BLaER1 treated with 17β-estradiol and CSF1 and Interleukin-3, amounts not matched to agents 10 nM and 100 nM (cell line): ENCODE results near the gene RRBP1.
"Not testable (repeated sequence)": the region's sequence is repeated elsewhere in the genome, so short reads cannot be mapped to it uniquely, and the experiment has no call there.

Source experiments
- H3K27ac ChIP-seq, 11 experiments: shearing (Covaris generic); formaldehyde crosslinking; 2 replicates each; pipeline ENCODE4 v1.8.1; 2022
- H3K27me3 ChIP-seq, 11 experiments: shearing (Covaris generic); formaldehyde crosslinking; 2 replicates each; pipeline ENCODE4 v1.8.1; 2022
- H3K36me3 ChIP-seq, 11 experiments: shearing (Covaris generic); formaldehyde crosslinking; 2 replicates each; pipeline ENCODE4 v1.8.1; 2022
- H3K4me1 ChIP-seq, 10 experiments: shearing (Covaris generic); formaldehyde crosslinking; 2 replicates each; pipeline ENCODE4 v1.8.1; 2022
- H3K4me2 ChIP-seq, 11 experiments: shearing (Covaris generic); formaldehyde crosslinking; 2 replicates each; pipeline ENCODE4 v1.8.1; 2022
- H3K4me3 ChIP-seq, 10 experiments: shearing (Covaris generic); formaldehyde crosslinking; 2 replicates each; pipeline ENCODE4 v1.8.1; 2022
- H3K9ac ChIP-seq, 11 experiments: shearing (Covaris generic); formaldehyde crosslinking; 2 replicates each; pipeline ENCODE4 v1.8.1; 2022
- H3K9me3 ChIP-seq, 11 experiments: shearing (Covaris generic); formaldehyde crosslinking; replicated peaks in 1 of 11; 2 replicates each; pipeline ENCODE4 v1.8.1; 2022
- H4K20me1 ChIP-seq, 11 experiments: shearing (Covaris generic); formaldehyde crosslinking; 2 replicates each; pipeline ENCODE4 v1.8.1; 2022
- Cebpa-rat ChIP-seq, 11 experiments: shearing (Covaris generic); IDR thresholded peaks; 2 replicates each; pipeline ENCODE4 v1.8.1; 2022

Gene RRBP1

DNA sequence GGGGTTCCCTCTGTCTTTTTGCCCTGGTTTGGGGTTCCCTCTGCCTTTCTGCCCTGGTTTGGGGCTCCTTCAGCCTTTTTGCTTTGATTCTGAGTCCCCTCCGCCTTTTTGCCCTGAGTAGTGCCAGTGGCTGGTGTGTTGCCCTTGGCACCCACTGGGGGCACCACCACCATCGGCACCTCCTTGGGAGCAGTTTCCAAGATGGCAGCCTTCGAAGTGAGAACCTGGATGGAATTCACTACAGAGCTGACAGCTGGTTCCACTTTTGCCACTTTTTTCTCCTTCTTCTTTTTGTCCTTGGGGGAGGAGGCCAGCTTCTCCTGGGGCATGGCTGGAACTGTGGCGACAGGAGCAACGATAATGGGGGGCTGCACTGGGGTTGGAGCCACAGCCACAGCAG is 22.2 kb downstream of the RRBP1 start:
- H3K4me3 ChIP-seq, result no peak overlapping the region
- peak overlapping the region in 3 of 11 experiments; percentile 79 to 86 (median 81); a peak in 3 of 22 replicates for H3K4me2 ChIP-seq
- no peak overlapping the region for H3K9ac ChIP-seq
- peaks cover 9 to 25% (median 19%) of the 10 kb centered on the region in 11 experiments for H3K9me3 ChIP-seq
- peak overlapping the region in 4 of 11 experiments; percentile 15 to 75 (median 67); a peak in 5 of 22 replicates for H3K27ac ChIP-seq
- peaks cover 46 to 62% (median 55%) of the 10 kb centered on the region in 11 experiments for H3K36me3 ChIP-seq
- TF ChIP-seq Cebpa-rat (IDR thresholded peaks at IDR 0.05), result no peak
- H3K4me1 ChIP-seq, result peaks cover 42 to 69% (median 61%) of the 10 kb centered on the region in 10 experiments
- peaks cover 21 to 88% (median 58%) of the 10 kb centered on the region in 11 experiments; a peak in 18 of 22 replicates for H4K20me1 ChIP-seq
- no peaks in the 10 kb centered on the region for H3K27me3 ChIP-seq

DNA sequence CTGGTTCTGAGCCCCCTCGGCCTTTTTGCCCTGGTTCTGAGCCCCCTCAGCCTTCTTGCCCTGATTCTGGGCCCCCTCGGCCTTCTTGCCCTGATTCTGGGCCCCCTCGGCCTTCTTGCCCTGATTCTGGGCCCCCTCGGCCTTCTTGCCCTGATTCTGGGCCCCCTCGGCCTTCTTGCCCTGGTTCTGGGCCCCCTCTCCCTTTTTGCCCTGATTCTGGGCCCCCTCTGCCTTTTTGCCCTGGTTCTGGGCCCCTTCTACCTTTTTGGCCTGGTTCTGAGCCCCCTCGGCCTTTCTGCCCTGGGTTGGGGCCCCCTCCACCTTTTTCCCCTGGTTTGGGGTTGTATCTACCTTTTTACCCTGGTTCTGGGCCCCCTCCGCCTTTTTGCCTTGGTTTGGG is 22.7 kb downstream of the RRBP1 start:
- Histone ChIP-seq H3K4me1 (peaks cover 37 to 68% (median 60%) of the 10 kb centered on the region in 10 experiments), H3K36me3 (peaks cover 47 to 67% (median 58%) of the 10 kb centered on the region in 11 experiments), H4K20me1 (peaks cover 18 to 88% (median 53%) of the 10 kb centered on the region in 11 experiments; a peak in 18 of 22 replicates), H3K27ac (peak overlapping the region in 4 of 11 experiments; percentile 15 to 75 (median 67); a peak in 5 of 22 replicates), H3K9me3 (peaks cover 9 to 25% (median 19%) of the 10 kb centered on the region in 11 experiments)
- not testable (repeated sequence) for H3K27me3 ChIP-seq, H3K9ac ChIP-seq, H3K4me3 ChIP-seq, H3K4me2 ChIP-seq

DNA sequence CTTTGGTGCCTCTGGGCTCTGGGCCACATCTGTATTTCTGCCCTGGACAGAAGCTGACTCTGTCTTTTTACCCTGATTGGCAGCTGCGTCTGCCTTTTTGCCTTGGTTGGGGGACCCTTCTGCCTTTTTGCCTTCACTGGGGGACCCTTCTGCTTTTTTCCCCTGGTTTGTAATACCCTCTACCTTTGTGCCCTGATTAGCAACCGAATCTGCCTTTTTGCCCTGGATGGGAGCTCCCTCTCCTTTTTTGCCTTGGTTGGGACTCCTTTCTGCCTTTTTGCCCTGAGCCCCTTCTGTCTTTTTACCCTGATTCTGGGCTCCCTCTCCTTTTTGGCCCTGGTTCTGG is 23.4 kb downstream of the RRBP1 start:
- peaks cover 13 to 88% (median 49%) of the 10 kb centered on the region in 11 experiments; a peak in 18 of 22 replicates for H4K20me1 ChIP-seq
- H3K4me2 ChIP-seq, result no peak overlapping the region
- peaks cover 9 to 25% (median 19%) of the 10 kb centered on the region in 11 experiments for H3K9me3 ChIP-seq
- TF ChIP-seq Cebpa-rat (IDR thresholded peaks at IDR 0.05), result no peak
- no peak overlapping the region for H3K4me3 ChIP-seq
- H3K27ac ChIP-seq, result peak overlapping the region in 2 of 11 experiments; percentile 6 to 68; a peak in 2 of 22 replicates
- H3K27me3 ChIP-seq, result no peaks in the 10 kb centered on the region
- peaks cover 47 to 73% (median 63%) of the 10 kb centered on the region in 11 experiments for H3K36me3 ChIP-seq
- H3K9ac ChIP-seq, result no peak overlapping the region
- peaks cover 34 to 68% (median 60%) of the 10 kb centered on the region in 10 experiments for H3K4me1 ChIP-seq

DNA sequence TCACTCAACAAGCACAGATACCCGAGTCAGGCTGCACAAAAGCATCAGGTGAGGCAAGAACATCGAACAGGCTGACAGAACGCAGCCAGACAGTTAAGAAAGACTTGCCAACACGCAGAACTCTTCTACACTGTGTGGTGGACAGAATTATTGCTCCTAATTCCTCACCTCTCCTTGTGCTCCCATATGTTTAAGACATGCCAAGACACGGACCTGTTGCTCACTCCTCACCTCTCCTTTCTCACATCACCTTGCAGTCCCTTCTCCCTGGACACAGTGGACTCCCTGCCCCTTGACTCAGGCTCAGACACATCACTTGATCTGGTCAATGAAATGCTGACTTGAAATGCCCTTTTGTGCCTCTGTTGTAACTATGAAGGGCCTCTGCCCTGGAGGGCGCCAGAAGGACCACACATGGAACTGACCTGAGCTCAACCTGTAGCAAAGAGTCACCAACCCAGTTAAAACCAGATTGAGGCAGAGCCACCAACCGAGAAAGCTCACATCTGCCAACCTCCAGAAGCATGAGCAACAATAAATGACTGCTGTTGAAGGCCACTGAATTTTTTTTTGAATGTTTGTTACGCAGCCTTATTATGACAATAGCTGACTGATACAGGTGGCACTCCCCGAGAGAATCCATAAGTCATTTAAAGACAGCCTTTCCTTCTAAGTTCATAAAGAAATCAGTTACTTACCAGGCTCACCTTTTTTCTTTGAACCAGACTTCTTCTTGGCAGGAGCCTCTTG is 24.0 kb downstream of the RRBP1 start:
- peaks cover 9 to 25% (median 19%) of the 10 kb centered on the region in 11 experiments for H3K9me3 ChIP-seq
- TF ChIP-seq Cebpa-rat (IDR thresholded peaks at IDR 0.05), result no peak
- peaks cover 8 to 88% (median 47%) of the 10 kb centered on the region in 11 experiments; a peak in 17 of 22 replicates for H4K20me1 ChIP-seq

DNA sequence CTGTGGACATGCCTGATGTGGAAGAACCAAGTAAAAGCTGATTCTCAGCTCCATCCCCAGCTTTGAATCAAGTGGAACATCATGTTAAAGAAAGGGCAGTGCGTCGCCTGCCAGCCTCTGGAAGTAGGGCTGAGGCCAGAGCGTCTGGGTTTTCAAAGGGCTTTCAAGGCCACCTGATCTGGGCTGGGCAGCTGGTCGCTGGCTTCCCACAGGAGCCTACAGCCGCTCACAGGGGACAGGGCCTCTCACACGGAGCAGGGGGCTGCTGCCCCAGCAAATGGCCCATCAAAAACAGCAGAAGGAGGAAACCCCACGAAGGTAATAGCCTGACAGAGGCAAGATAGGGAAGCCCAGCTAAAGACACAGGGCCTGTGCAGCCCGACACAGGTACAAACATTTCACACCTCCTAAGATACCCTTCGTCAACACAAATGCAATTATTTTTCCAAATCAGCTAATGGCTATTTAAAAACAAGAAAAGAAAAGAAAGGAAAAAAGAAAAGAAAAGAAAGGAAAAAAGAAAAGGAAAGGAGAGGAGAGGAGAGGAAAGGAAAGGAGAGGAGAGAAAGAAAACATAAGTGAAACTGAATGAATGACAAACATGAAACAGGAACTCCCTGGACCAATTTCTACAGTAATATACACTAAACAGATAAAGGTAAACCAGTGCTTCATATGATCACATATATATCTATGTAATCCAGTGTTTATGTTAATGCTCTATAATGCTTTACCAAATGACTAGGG is 24.8 kb downstream of the RRBP1 start:
- peaks cover 34 to 68% (median 60%) of the 10 kb centered on the region in 10 experiments for H3K4me1 ChIP-seq
- no peak overlapping the region for H3K4me3 ChIP-seq
- H3K9ac ChIP-seq, result no peak overlapping the region
- peak overlapping the region in 1 of 11 experiments; percentile 5; a peak in 1 of 22 replicates for H3K27ac ChIP-seq
- H3K36me3 ChIP-seq, result peaks cover 47 to 73% (median 63%) of the 10 kb centered on the region in 11 experiments
- peaks cover 9 to 25% (median 19%) of the 10 kb centered on the region in 11 experiments for H3K9me3 ChIP-seq
- H3K27me3 ChIP-seq, result no peaks in the 10 kb centered on the region
- H4K20me1 ChIP-seq, result peaks cover under 1 to 88% (median 46%) of the 10 kb centered on the region in 11 experiments; a peak in 13 of 22 replicates
- 0 out of 22 replicates have a peak overlapping the region, but pooled peaks of 1 of the 11 experiments have one; percentile 5 for H3K4me2 ChIP-seq
- no peak for TF ChIP-seq Cebpa-rat (IDR thresholded peaks at IDR 0.05)

More for the DNA sequence above, 24.0 kb downstream of the RRBP1 start:
- H3K4me3 ChIP-seq, result no peak overlapping the region
- peaks cover 47 to 73% (median 63%) of the 10 kb centered on the region in 11 experiments for H3K36me3 ChIP-seq
- H3K27me3 ChIP-seq, result no peaks in the 10 kb centered on the region
- no peak overlapping the region for H3K9ac ChIP-seq
- H3K27ac ChIP-seq, result no peak overlapping the region
- 0 out of 22 replicates have a peak overlapping the region, but pooled peaks of 1 of the 11 experiments have one; percentile 5 for H3K4me2 ChIP-seq
- H3K4me1 ChIP-seq, result peaks cover 34 to 68% (median 60%) of the 10 kb centered on the region in 10 experiments

DNA sequence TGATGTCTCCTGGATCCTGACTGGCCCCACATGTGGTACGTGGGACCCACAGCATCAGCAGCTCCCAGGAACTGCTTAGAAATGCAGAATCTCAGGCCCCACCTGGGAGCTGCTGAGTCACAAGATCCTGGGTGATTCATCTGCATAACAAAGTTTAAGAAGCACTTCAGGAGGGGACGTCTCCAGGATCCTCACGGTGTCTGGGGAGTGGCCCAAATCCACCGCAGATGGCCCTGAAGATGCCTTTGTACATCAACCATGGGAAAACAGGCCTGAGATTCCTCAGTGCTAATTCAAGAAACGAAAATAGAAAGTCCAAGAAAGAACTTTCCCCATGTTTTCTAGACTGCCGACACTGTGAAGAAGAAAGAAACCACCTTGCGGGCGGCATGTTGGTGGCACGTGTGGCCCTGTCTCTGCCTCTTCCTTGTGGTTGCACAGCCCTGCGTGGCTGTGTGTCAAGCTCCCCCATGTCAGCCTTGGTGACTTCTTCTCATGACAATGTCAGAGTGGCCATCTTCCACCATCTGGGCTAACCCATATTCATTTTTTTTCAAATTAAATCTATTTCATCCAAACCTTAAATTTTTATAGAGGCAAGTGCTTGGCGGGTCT is 26.1 kb downstream of the RRBP1 start:
- H3K4me2 ChIP-seq, result no peak overlapping the region
- no peaks in the 10 kb centered on the region for H3K27me3 ChIP-seq
- H3K9me3 ChIP-seq, result peaks cover 9 to 25% (median 19%) of the 10 kb centered on the region in 11 experiments
- peaks cover 34 to 68% (median 60%) of the 10 kb centered on the region in 10 experiments for H3K4me1 ChIP-seq
- no peak overlapping the region for H3K9ac ChIP-seq
- H4K20me1 ChIP-seq, result peaks cover 0 to 88% (median 43%) of the 10 kb centered on the region in 11 experiments; a peak in 13 of 22 replicates
- no peak for TF ChIP-seq Cebpa-rat (IDR thresholded peaks at IDR 0.05)
- no peak overlapping the region for H3K4me3 ChIP-seq
- H3K27ac ChIP-seq, result 0 out of 22 replicates have a peak overlapping the region, but pooled peaks of 2 of the 11 experiments have one; percentile 7 to 29
- H3K36me3 ChIP-seq, result peaks cover 47 to 73% (median 63%) of the 10 kb centered on the region in 11 experiments

DNA sequence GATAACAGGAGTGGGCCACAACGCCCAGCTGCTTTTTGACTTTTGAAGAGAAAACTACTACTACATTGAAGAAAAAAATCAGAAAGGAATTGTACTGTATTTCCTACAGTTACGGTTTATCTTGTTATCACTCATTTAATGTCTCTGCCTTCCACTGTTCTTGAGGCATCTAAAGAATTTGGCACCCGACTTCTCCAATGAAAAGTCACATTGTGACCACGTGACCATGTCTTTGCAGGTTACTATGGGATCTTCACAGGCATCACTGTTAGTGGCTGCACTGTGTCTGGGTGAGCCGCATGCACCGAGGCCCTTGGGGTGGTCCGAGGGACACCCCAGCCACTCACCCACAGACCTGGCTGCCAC is 26.8 kb downstream of the RRBP1 start:
- no peak overlapping the region for H3K9ac ChIP-seq
- peaks cover 9 to 24% (median 19%) of the 10 kb centered on the region in 11 experiments for H3K9me3 ChIP-seq
- H3K27me3 ChIP-seq, result no peaks in the 10 kb centered on the region
- H3K27ac ChIP-seq, result peak overlapping the region in 2 of 11 experiments; percentile 3 to 29; a peak in 1 of 22 replicates
- H3K4me1 ChIP-seq, result peaks cover 37 to 68% (median 60%) of the 10 kb centered on the region in 10 experiments
- H3K36me3 ChIP-seq, result peaks cover 45 to 66% (median 62%) of the 10 kb centered on the region in 11 experiments
- peak overlapping the region in 1 of 11 experiments; percentile 87; a peak in 1 of 22 replicates for H3K4me2 ChIP-seq
- TF ChIP-seq Cebpa-rat (IDR thresholded peaks at IDR 0.05), result no peak
- no peak overlapping the region for H3K4me3 ChIP-seq
- peaks cover 0 to 88% (median 37%) of the 10 kb centered on the region in 11 experiments; a peak in 12 of 22 replicates for H4K20me1 ChIP-seq

DNA sequence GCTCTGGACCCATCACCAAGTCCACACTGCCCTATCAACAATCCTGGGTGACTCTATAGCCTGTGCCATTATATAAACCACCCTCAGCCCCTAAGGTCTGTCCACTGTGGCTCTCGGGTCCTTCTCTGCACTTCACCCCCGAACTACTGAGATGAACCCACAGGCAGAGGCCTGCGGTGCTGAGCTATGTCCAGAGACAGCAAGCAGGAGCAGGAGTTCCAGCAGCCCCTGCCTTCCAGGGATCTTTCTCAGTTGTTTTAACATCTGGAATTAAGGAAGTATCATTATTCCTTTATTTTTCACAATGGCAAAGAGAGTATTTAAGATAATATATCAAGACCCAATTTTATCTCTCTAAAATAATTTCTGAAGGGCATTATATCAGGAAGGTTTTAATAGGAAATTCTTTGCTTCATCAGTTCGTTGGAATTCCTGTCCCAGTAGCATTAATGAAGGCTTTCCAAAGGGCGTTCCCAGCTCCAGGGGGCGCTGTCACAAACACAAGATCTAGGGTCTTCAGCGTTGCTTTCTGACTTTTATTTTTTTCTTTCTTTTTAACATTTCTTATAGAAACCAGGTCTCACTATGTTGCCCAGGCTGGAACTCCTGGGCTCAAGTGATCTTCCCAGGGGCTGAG is 27.3 kb downstream of the RRBP1 start:
- Histone ChIP-seq H3K9me3 (peaks cover 9 to 20% (median 18%) of the 10 kb centered on the region in 11 experiments), H3K27me3 (no peaks in the 10 kb centered on the region), H3K36me3 (peaks cover 40 to 61% (median 57%) of the 10 kb centered on the region in 11 experiments), H3K27ac (peak overlapping the region in 5 of 11 experiments; percentile 19 to 97 (median 94); a peak in 8 of 22 replicates), H3K4me1 (peaks cover 42 to 68% (median 62%) of the 10 kb centered on the region in 10 experiments), H3K4me2 (peak overlapping the region in 5 of 11 experiments; percentile 81 to 94 (median 87); a peak in 7 of 22 replicates), H4K20me1 (peaks cover 0 to 88% (median 36%) of the 10 kb centered on the region in 11 experiments; a peak in 12 of 22 replicates), H3K4me3 (no peak overlapping the region), H3K9ac (peak overlapping the region in 1 of 11 experiments; percentile 84; a peak in 1 of 22 replicates)
- TF ChIP-seq Cebpa-rat (IDR thresholded peaks at IDR 0.05), result no peak
